Mucosa of descending colon (tissue), 3 donors: Measurements from ENCODE around the gene ADAM12. TPM values are rescaled to one million over a fixed set of nuclear protein-coding genes. Genes with fewer than 3 reads are reported as not detected.

ENCODE experiments used
- ATAC-seq: fragments of 200-7000 bp; cut with Tn5 transposase; one replicate; pipeline ENCODE4 v1.9.1; 2020; ENCODE audit warnings: mild to moderate bottlenecking, moderate library complexity
- DNase-seq, 3 donors: peaks; one replicate each; pipeline ENCODE4 v3.0.0-alpha.2; 2020
- H3K36me3 ChIP-seq: fragments of 200-600 bp; one replicate; pipeline ENCODE4 v1.8.0; 2021; ENCODE audit warnings: low read depth, mild to moderate bottlenecking
- H3K4me1 ChIP-seq: fragments of 200-600 bp; one replicate; pipeline ENCODE4 v1.8.0; 2021; ENCODE audit warnings: low read depth, mild to moderate bottlenecking
- H3K4me3 ChIP-seq: fragments of 200-600 bp; one replicate; pipeline ENCODE4 v1.8.0; 2021; ENCODE audit warnings: mild to moderate bottlenecking
- H3K9me3 ChIP-seq: fragments of 200-600 bp; one replicate; pipeline ENCODE4 v1.8.0; 2021; ENCODE audit warnings: mild to moderate bottlenecking
- intact Hi-C, 2 donors: fragments of 100-400 bp; cut with DNase I in 1 of 2; cut with micrococcal nuclease in 1 of 2; formaldehyde crosslinking; loops; one replicate each; pipeline versions ENCODE4 v1.11.0 to v1.11.1; 2022; cut with DNase I, micrococcal nuclease
- total RNA-seq, 3 donors: library from RNA; stranded (reverse); fragmentation: NEBNext Ultra II Directional in 2 of 3; extraction: Animal tissue kit (Norgen Biotek cat#: 25700) in 2 of 3; gene quantifications; one replicate each; pipeline versions ENCODE4 v1.2.1 to v1.2.4, GENCODE V29; 2021 to 2023
- TF ChIP-seq, protein P1 (sequence below): fragments of 200-600 bp; IDR thresholded peaks from one replicate; pipeline ENCODE4 v1.8.0; 2022; ENCODE audit warnings: antibody characterized with exemption, mild to moderate bottlenecking
- donor health status: DM: no; HTN: no; CAD: no; lungs with moderate emphysema.
- donor health status: DM: no; HTN: no; CAD: no.
- donor health status: DM: no; HTN: yes; CAD: no.

The ADAM12 gene
- total RNA-seq, 3 donors from 2014 or later = 0.20 to 0.89 (median 0.66) TPM

DNA sequence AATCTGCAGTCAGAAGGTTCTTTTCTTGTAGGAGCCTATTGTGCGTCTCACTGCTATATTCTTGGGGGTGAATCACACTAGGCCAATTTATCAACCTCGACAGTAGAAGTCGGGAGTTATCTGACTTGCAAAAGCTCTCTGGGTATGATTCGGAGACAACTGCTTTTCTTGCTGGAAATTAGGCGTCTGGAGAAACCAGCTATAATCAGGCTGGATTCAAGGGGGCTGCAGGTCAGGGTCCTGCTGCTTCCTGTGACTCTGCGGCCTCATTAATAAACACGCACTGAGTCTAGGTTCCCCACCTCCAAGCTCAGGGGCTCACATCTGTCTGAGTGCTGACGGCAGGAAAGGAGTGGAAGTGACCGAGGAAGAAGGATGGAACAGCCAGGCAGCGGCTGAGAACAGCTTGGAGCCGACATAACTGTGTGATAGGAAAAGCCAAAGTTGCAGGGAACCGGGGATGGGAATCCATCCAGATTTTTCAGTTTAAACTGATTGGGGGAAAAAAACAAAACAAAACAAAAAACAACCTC is 307.3 kb downstream of the ADAM12 start:
- intact Hi-C loops = no loop called here
- H3K36me3 ChIP-seq = no peaks in the 10 kb centered on the region
- H3K9me3 ChIP-seq = no peaks in the 10 kb centered on the region
- no peaks in the 10 kb centered on the region for H3K4me1 ChIP-seq
- H3K4me3 ChIP-seq = no peak overlapping the region
- TF ChIP-seq, protein P1, sequence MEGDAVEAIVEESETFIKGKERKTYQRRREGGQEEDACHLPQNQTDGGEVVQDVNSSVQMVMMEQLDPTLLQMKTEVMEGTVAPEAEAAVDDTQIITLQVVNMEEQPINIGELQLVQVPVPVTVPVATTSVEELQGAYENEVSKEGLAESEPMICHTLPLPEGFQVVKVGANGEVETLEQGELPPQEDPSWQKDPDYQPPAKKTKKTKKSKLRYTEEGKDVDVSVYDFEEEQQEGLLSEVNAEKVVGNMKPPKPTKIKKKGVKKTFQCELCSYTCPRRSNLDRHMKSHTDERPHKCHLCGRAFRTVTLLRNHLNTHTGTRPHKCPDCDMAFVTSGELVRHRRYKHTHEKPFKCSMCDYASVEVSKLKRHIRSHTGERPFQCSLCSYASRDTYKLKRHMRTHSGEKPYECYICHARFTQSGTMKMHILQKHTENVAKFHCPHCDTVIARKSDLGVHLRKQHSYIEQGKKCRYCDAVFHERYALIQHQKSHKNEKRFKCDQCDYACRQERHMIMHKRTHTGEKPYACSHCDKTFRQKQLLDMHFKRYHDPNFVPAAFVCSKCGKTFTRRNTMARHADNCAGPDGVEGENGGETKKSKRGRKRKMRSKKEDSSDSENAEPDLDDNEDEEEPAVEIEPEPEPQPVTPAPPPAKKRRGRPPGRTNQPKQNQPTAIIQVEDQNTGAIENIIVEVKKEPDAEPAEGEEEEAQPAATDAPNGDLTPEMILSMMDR = no peak
- ATAC-seq = no peak
- no peak for DNase-seq

- DNase-seq (no peak), ATAC-seq (no peak)
- Histone ChIP-seq H3K4me3 (no peak overlapping the region), H3K4me1 (no peaks in the 10 kb centered on the region), H3K9me3 (no peaks in the 10 kb centered on the region), H3K36me3 (no peaks in the 10 kb centered on the region)
- intact Hi-C loops = no loop called here
- TF ChIP-seq, protein P1 = no peak
These were observed 307.9 kb downstream of the ADAM12 start for GRCh38 chr10:126080291-126080825.

- intact Hi-C loops = no loop called here
- Histone ChIP-seq H3K4me1 (no peaks in the 10 kb centered on the region), H3K36me3 (no peaks in the 10 kb centered on the region), H3K4me3 (no peak overlapping the region), H3K9me3 (no peaks in the 10 kb centered on the region)
- ATAC-seq (no peak), DNase-seq (no peak)
- TF ChIP-seq, protein P1 = no peak
These were observed 313.3 kb downstream of the ADAM12 start for GRCh38 chr10:126075009-126075408.

DNA sequence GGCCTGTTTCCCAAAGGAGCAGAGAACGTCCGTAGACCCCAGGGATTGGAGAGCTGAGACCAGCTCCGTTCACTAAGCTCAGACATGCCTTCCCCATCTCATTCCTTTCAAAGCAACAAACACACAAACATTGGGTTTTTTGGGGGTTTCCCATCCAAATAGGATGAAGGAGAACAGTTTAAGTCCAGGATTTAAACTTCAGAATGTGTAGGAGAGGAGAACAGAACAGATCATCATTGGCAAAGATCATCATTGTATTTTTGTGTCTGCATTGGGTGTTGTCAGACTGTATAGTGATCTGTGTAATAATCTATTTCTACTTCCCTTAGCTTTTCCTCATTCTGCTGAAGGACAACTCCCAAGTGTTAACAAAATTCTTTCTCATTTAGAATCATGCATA is 314.0 kb downstream of the ADAM12 start:
- no peak for ATAC-seq
- intact Hi-C loops = no loop called here
- Histone ChIP-seq H3K4me1 (no peaks in the 10 kb centered on the region), H3K9me3 (no peaks in the 10 kb centered on the region), H3K36me3 (no peaks in the 10 kb centered on the region), H3K4me3 (no peak overlapping the region)
- TF ChIP-seq, protein P1 = no peak
- DNase-seq = no peak

GRCh38 chr10:126073606-126074005 is 314.7 kb downstream of the ADAM12 start:
- ATAC-seq = no peak
- TF ChIP-seq, protein P1 = no peak
- Histone ChIP-seq H3K9me3 (no peaks in the 10 kb centered on the region), H3K4me1 (no peaks in the 10 kb centered on the region), H3K4me3 (no peak overlapping the region), H3K36me3 (no peaks in the 10 kb centered on the region)
- no peak for DNase-seq
- intact Hi-C loops = no loop called here

DNA sequence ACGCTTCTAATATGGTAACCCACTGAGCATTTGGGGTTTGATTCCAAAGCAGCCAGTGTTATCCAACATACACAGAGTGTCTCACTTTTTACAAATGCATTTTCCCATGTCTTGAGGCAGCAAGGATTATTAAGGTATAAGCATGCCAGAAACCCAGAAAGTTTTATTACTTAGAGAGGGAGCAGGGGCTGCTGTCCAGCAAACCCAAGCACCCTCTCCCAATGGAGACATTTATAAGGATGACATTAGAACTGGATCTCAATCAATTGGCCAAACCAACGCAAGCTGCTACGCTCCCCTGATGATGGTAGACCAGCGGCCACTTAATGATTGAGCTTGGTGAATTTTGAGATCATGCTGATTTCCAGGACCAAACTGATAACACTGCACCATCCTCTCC is 315.7 kb downstream of the ADAM12 start:
- TF ChIP-seq, protein P1 = no peak
- no peak for DNase-seq
- Histone ChIP-seq H3K4me1 (no peaks in the 10 kb centered on the region), H3K4me3 (no peak overlapping the region), H3K36me3 (no peaks in the 10 kb centered on the region), H3K9me3 (no peaks in the 10 kb centered on the region)
- ATAC-seq = no peak
- intact Hi-C loops = no loop called here
